ENCODE results near the gene SSTR3. TPM values are rescaled to one million over a fixed set of nuclear protein-coding genes. Genes with fewer than 3 reads are reported as not detected.

Gene SSTR3
- under 1 TPM in 2 of 4 donors, not detected in 2; 0.16 to 0.41 TPM for total RNA-seq

DNA sequence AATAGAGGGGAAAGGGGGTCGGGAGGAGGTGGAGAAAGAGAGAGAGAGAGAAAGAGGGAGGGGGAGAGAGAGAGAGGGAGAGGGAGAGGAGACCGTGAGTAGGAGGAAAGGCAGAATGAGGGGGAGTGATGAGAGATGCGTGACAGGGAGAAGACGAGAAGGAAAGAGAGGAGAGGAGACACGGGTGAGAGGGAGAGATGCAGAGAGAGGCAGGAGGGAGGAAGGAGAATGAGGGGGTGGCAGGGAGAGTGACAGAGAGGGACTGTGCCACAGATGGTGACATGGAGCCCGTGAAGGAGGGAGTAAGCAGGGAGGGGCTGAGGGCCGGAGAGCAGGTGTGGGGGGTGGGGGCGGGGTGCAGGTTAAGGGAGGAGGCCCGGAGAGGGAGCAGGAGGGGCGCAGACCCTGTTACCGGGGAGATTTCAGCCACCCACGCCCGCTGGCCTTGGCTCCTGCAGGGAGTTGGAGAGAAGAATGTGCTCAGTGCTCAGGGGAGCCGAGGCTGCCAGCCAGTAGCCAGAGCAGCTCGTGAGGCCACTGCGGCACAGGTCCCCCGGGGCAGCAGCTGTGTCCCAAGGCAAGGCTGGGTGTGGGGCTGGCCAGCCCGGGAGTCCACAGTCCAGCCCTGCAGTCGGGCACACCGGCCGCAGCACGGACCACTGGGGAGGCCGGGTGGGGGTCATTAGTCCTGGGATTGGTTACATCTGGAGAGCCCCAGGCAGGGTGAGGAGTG is at the start of gene SSTR3:
Gene SSTR3 (minus strand): TSS at position 304 of the 733 bp plus-strand sequence. CDS start 4,674 bp downstream, outside the sequence.
- DNase-seq: no peak

DNA sequence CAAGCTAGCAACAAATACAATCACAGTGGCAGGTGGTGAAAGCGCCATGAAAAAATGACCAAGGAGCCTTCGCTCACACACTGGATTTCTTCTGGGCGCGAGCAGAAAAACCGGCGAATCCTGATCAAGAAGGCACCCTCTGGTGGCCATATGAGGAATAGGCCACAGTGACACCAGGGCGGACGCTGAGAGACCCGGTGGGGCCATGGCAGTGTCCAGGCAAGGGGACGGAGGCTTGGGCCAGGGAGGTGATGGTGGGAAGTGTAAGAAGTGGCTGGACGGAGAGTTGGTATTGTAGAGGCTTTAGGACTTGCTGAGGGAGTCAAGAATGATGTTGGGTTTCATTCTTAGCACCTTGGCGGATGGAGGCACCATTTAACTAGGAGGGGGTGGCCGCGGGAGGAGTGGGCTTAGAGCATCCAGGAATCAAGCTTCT is 48.6 kb upstream of the SSTR3 start:
- WGBS, 2 donors (ENCODE audit: low coverage in 1 of 2): 11 to 22% methylated on average over 11 to 14 of the region's 14 CpGs
- peak; percentile 63 for DNase-seq
- in situ Hi-C loops (cut with MboI; ENCODE audit: low pct_ligation_motif_present in 1 of 4, low pct_unique_long_range_greater_than_20kb in 1 of 4, low sequenced_read_pairs in 3 of 4): no loop called here
- Histone ChIP-seq H3K4me3 (no peak overlapping the region), H3K27ac (no peak overlapping the region), H3K9me3 (peaks cover 3 to 7% of the 10 kb centered on the region in 2 donors), H3K36me3 (no peaks in the 10 kb centered on the region), H3K4me1 (peaks cover 0 to 16% (median 7%) of the 10 kb centered on the region in 4 donors), H3K27me3 (peaks cover 57% of the 10 kb centered on the region)
- intact Hi-C loops (cut with DNase I; ENCODE audit: low total_unique reads): no loop called here
- no peak for TF ChIP-seq EP300 (IDR thresholded peaks at IDR 0.05; ENCODE audit: low read depth)
- no peak for TF ChIP-seq POLR2A (IDR thresholded peaks at IDR 0.05)
- TF ChIP-seq, protein P1, sequence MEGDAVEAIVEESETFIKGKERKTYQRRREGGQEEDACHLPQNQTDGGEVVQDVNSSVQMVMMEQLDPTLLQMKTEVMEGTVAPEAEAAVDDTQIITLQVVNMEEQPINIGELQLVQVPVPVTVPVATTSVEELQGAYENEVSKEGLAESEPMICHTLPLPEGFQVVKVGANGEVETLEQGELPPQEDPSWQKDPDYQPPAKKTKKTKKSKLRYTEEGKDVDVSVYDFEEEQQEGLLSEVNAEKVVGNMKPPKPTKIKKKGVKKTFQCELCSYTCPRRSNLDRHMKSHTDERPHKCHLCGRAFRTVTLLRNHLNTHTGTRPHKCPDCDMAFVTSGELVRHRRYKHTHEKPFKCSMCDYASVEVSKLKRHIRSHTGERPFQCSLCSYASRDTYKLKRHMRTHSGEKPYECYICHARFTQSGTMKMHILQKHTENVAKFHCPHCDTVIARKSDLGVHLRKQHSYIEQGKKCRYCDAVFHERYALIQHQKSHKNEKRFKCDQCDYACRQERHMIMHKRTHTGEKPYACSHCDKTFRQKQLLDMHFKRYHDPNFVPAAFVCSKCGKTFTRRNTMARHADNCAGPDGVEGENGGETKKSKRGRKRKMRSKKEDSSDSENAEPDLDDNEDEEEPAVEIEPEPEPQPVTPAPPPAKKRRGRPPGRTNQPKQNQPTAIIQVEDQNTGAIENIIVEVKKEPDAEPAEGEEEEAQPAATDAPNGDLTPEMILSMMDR (IDR thresholded peaks at IDR 0.05): peak; percentile 80 to 95 (median 88)
- no peak for TF ChIP-seq POLR2AphosphoS5 (IDR thresholded peaks at IDR 0.05)

More for the DNA sequence above, at the start of gene SSTR3:
- Histone ChIP-seq H3K4me1 (no peaks in the 10 kb centered on the region), H3K27ac (no peak within 1 kb of the TSS), H3K9me3 (no peaks in the 10 kb centered on the region), H3K4me3 (no peak within 1 kb of the TSS), H3K36me3 (no peaks in the 10 kb centered on the region), H3K27me3 (peaks cover 23% of the 10 kb centered on the region)
- intact Hi-C loops (cut with DNase I; ENCODE audit: low total_unique reads): no loop called here
- 11 to 33% methylated on average over 5 to 23 of the region's 23 CpGs for WGBS, 2 donors (ENCODE audit: low coverage in 1 of 2)
- in situ Hi-C loops (cut with MboI; ENCODE audit: low pct_ligation_motif_present in 1 of 4, low pct_unique_long_range_greater_than_20kb in 1 of 4, low sequenced_read_pairs in 3 of 4): loop anchor here in 1 of 4 donors (25.0 kb wide), 1 partner anchor 425 kb away; the partner anchor contains the start of gene IFT27
- no peak for TF ChIP-seq EP300 (IDR thresholded peaks at IDR 0.05; ENCODE audit: low read depth)
- TF ChIP-seq, protein P1 (IDR thresholded peaks at IDR 0.05): no peak
- TF ChIP-seq POLR2A (IDR thresholded peaks at IDR 0.05): no peak
- no peak for TF ChIP-seq POLR2AphosphoS5 (IDR thresholded peaks at IDR 0.05)

DNA sequence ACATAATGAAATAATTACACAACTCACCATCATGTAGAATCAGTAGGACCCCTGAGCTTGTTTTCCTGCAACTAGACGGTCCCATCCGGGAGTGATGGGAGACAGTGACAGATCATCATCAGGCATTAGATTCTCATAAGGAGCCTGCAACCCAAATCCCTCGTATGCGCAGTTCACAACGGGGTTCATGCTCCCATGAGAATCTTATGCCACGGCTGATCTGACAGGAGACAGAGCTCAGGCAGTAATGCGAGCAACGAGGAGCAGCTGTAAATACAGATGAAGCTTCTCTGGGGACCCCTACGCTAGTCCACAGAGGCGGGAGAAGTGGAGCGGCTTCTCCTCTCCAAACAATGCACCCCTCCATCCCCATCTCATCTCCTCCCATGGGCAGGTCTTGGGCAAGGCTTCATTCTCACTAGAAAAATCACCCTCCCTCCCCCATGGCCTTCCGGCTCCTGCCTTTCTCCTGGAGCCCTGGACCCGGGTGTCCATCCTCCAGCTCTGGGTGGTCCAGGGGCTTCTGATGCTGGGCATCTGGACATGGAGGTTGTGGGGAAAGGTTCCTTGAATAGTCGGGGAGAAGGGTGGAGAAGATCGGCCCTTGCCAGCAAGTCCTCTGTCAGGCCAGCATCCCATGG is 48.0 kb upstream of the SSTR3 start:
- Histone ChIP-seq H3K36me3 (no peaks in the 10 kb centered on the region), H3K27me3 (peaks cover 62% of the 10 kb centered on the region), H3K27ac (no peak overlapping the region), H3K4me3 (no peak overlapping the region), H3K9me3 (peaks cover 3 to 7% of the 10 kb centered on the region in 2 donors), H3K4me1 (peaks cover 0 to 16% (median 7%) of the 10 kb centered on the region in 4 donors)
- no peak for DNase-seq
- intact Hi-C loops (cut with DNase I; ENCODE audit: low total_unique reads): no loop called here
- in situ Hi-C loops (cut with MboI; ENCODE audit: low pct_ligation_motif_present in 1 of 4, low pct_unique_long_range_greater_than_20kb in 1 of 4, low sequenced_read_pairs in 3 of 4): no loop called here
- WGBS, 2 donors (ENCODE audit: low coverage in 1 of 2): 53% methylated on average over 15 of the region's 15 CpGs; no CpG with 5 or more reads in 1 of the 2 donors
- no peak for TF ChIP-seq EP300 (IDR thresholded peaks at IDR 0.05; ENCODE audit: low read depth)
- no peak for TF ChIP-seq POLR2AphosphoS5 (IDR thresholded peaks at IDR 0.05)
- TF ChIP-seq, protein P1 (IDR thresholded peaks at IDR 0.05): no peak
- TF ChIP-seq POLR2A (IDR thresholded peaks at IDR 0.05): no peak

DNA sequence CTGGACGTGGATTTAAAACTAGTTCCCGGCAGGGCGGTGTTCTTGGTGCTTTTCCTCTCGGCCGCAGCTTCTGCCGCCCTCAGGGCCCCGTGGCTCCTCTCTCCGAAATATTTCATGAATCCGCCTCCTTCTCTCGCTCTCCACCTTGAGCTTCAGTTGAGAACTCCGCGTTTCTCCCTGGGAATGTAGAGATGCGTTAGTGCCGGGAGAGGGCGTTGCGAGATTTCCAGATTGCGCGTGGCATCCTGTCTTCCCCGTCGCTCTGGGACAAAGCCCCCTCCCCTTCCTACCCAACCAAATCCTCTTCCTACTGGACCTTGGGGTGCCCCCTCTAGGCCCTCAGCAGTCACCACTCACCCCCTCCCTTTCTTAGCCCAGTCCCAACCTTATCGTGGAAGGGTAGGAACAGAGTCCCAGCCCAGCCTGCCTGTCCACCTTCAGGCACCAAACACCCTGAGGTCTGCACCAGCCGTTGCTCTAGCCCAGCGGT is 47.3 kb upstream of the SSTR3 start:
- Histone ChIP-seq H3K9me3 (peaks cover 3 to 7% of the 10 kb centered on the region in 2 donors), H3K4me3 (no peak overlapping the region), H3K27me3 (peaks cover 69% of the 10 kb centered on the region), H3K36me3 (no peaks in the 10 kb centered on the region), H3K27ac (no peak overlapping the region), H3K4me1 (peaks cover 0 to 16% (median 7%) of the 10 kb centered on the region in 4 donors)
- in situ Hi-C loops (cut with MboI; ENCODE audit: low pct_ligation_motif_present in 1 of 4, low pct_unique_long_range_greater_than_20kb in 1 of 4, low sequenced_read_pairs in 3 of 4): no loop called here
- 12 to 20% methylated on average over 2 to 23 of the region's 23 CpGs for WGBS, 2 donors (ENCODE audit: low coverage in 1 of 2)
- TF ChIP-seq EP300 (IDR thresholded peaks at IDR 0.05; ENCODE audit: low read depth) (no peak), POLR2AphosphoS5 (IDR thresholded peaks at IDR 0.05) (no peak)
- TF ChIP-seq, protein P1 (IDR thresholded peaks at IDR 0.05): peak; percentile 16 to 25 (median 24)
- intact Hi-C loops (cut with DNase I; ENCODE audit: low total_unique reads): no loop called here
- no peak for DNase-seq

Measured in transverse colon (tissue), 4 donors.